ENCODE data around the gene EHD2. TPM values are rescaled to one million over a fixed set of nuclear protein-coding genes. Genes with fewer than 3 reads are reported as not detected.

Gene EHD2
- total RNA-seq, 1 donor from 2014 or later: 10.3 TPM

- no peaks in the 10 kb centered on the region for H3K27me3 Mint-ChIP-seq
- peak; percentile 82 for DNase-seq (ENCODE audit: extremely low spot score, unreplicated experiment)
- TF ChIP-seq CTCF (conservative IDR thresholded peaks at IDR 0.05): no peak
- peak within 1 kb of the TSS; percentile 97 for H3K4me3 Mint-ChIP-seq
- H3K27ac Mint-ChIP-seq: peak within 1 kb of the TSS; percentile 94
- peaks cover 14% of the 10 kb centered on the region for H3K36me3 Mint-ChIP-seq
- no peaks in the 10 kb centered on the region for H3K9me3 Mint-ChIP-seq
- H3K4me1 Mint-ChIP-seq (ENCODE audit: unreplicated experiment): peaks cover 14% of the 10 kb centered on the region
Measured at GRCh38 chr19:47778049-47778953, 65.1 kb downstream of the EHD2 start, which contains the start of gene SELENOW. Gene SELENOW (plus strand): TSS chr19:47778703. CDS start chr19:47778786, 83 bp downstream.

GRCh38 chr19:47778954-47779351 lies 65.7 kb downstream of the EHD2 start:
- Mint-ChIP-seq H3K27ac (peak overlapping the region; percentile 81), H3K4me1 (ENCODE audit: unreplicated experiment) (peaks cover 14% of the 10 kb centered on the region), H3K36me3 (peaks cover 17% of the 10 kb centered on the region), H3K27me3 (no peaks in the 10 kb centered on the region), H3K9me3 (no peaks in the 10 kb centered on the region), H3K4me3 (peak overlapping the region; percentile 97)
- DNase-seq (ENCODE audit: extremely low spot score, unreplicated experiment): no peak
- no peak for TF ChIP-seq CTCF (conservative IDR thresholded peaks at IDR 0.05)

GRCh38 chr19:47779524-47780214 lies 66.4 kb downstream of the EHD2 start:
- Mint-ChIP-seq H3K9me3 (no peaks in the 10 kb centered on the region), H3K4me1 (ENCODE audit: unreplicated experiment) (peaks cover 14% of the 10 kb centered on the region), H3K27me3 (no peaks in the 10 kb centered on the region), H3K4me3 (peak overlapping the region; percentile 97), H3K27ac (peak overlapping the region; percentile 81), H3K36me3 (peaks cover 23% of the 10 kb centered on the region)
- no peak for DNase-seq (ENCODE audit: extremely low spot score, unreplicated experiment)
- TF ChIP-seq CTCF (conservative IDR thresholded peaks at IDR 0.05): no peak

GRCh38 chr19:47780215-47780551 lies 67.0 kb downstream of the EHD2 start:
- Mint-ChIP-seq H3K4me3 (peak overlapping the region; percentile 97), H3K9me3 (no peaks in the 10 kb centered on the region), H3K36me3 (peaks cover 23% of the 10 kb centered on the region), H3K4me1 (ENCODE audit: unreplicated experiment) (peaks cover 14% of the 10 kb centered on the region), H3K27me3 (no peaks in the 10 kb centered on the region), H3K27ac (peak overlapping the region; percentile 57)
- no peak for TF ChIP-seq CTCF (conservative IDR thresholded peaks at IDR 0.05)
- no peak for DNase-seq (ENCODE audit: extremely low spot score, unreplicated experiment)

- Mint-ChIP-seq H3K27me3 (no peaks in the 10 kb centered on the region), H3K4me3 (peak overlapping the region; percentile 22), H3K36me3 (peaks cover 23% of the 10 kb centered on the region), H3K27ac (no peak overlapping the region), H3K9me3 (no peaks in the 10 kb centered on the region), H3K4me1 (ENCODE audit: unreplicated experiment) (peaks cover 9% of the 10 kb centered on the region)
- no peak for DNase-seq (ENCODE audit: extremely low spot score, unreplicated experiment)
- no peak for TF ChIP-seq CTCF (conservative IDR thresholded peaks at IDR 0.05)
Measured at GRCh38 chr19:47781590-47782262, 68.5 kb downstream of the EHD2 start.
